HG02981 (cell line): ENCODE data around the gene TP53I11.

ENCODE experiments used
- ATAC-seq: cut with Tn5 transposase; IDR thresholded peaks from one replicate; pipeline ENCODE4 v1.9.1; 2021; ENCODE audit warnings: mild to moderate bottlenecking, moderate library complexity; ENCODE audit not compliant: unreplicated experiment

Gene TP53I11, protein sequence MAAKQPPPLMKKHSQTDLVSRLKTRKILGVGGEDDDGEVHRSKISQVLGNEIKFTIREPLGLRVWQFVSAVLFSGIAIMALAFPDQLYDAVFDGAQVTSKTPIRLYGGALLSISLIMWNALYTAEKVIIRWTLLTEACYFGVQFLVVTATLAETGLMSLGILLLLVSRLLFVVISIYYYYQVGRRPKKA

DNA sequence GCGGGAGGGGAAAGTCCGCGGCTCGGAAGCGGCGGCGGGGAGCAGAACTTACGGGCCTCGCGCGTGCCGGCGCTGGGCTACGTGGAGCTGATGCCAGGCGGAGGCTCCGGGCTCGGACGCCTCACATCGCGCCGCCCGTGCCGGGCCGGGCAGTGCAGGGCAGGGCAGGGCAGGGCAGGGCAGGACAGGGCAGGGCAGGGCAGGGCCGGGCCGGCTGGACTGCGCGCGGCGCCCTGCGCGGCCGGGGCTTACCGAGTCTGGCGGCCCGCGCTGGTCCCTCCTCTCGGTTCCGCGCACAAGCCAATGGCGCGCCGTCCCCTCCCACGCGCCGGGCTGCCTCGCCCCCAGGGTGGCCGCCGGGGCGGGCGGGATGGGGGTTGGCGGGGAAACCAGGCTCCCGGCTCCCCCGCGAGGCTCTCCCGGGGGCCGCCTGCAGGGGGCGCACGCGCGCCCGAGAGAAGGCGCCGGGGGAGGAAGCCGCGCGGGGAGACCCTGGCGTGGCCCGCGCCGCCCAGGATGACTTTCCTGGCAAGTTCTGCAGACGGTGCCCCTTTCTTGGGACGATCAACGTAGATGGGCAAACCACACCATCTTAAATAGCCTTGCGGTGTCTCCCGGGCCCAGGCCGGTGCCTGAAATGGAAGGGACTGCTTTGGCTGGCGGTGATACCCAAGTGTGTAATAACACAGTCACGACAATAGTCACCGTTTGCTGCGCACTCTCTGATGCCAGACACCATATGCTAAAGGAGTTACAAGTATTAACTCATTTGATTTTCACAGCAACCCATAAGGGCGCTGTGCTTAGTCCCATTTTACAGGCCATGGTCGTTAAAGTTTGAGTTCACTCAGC lies at the start of gene TP53I11:
TP53I11 (minus strand) TSS at position 259 of the 852 bp plus-strand sequence. CDS start 12,548 bp downstream, outside the sequence.
- no peak for ATAC-seq

- ATAC-seq: no peak
Observed at GRCh38 chr11:44999068-44999467, 48.4 kb upstream of the TP53I11 start.

DNA sequence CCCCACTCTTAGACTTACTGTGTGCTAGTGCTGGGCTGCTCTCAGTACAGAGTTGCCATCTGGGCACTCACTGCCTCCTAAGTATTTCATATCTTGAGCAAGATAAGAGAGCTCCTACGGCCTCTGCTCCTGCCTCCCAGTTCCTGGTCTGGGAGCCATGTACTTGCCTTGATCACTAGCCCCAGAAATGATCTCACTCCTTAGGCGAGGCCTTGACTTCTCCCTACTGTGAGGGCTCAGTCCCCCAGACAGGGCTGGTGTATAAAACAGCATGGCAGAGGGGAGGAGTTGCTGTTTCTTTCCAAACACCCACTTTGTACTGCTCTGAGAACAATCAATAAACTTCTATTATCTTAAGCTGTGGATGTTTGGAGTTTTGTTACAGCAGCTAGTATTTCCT lies 47.4 kb upstream of the TP53I11 start:
- ATAC-seq: no peak

GRCh38 chr11:44997566-44997965 lies 46.9 kb upstream of the TP53I11 start:
- ATAC-seq: no peak

DNA sequence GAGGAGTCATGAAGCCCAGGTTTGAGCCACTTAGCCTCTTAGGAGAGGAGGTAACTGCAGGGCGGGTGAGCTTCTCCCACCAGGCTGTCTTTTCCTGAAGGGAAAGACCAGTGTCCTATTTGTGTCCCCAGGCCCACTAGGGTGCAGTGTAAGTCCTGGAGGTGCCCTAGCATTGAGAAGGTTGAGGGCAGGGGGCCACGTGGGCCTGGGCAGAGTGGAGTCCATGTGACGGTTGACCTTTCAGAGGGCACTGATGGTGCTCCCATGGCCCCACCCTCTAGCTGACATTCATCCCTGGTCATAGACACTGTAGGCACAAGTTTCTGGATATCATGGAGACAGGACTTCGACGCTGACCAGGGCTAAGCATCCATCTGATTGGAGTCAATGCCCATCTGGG lies 44.1 kb upstream of the TP53I11 start:
- no peak for ATAC-seq

DNA sequence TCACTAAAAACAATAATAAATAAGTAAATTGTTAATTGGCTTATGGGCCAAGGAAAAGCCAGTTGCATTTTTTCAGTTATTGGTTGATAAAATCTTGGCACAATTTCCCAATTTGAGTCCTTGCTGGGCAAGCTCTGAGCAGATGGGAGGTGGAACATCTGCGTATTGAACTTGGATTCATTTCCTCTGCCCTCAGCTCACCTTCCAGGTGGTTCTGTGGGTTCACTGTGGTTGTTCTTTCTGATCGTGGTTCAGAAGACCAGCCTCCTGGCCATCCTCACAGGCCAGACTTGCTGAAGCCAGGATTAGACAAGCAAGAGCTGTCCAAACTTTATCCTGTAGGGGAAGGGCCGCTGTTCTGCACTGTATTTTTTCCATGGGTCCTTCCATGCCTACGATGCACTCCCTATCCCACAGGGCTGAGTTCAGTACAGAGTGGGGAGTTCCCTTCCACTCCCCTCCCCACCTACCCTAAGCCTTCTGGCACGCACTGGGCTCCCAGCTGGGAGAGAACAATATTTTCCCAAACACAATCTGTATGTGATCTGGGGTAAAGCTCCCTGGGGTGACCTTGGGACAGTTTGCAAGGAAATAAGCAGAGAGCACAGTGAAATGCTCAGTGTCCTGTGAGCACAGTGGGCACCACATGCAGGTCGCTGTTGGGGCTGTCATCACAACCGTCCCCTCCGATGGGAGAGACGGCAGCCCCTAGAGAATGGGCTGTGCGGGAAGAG lies 43.5 kb upstream of the TP53I11 start:
- no peak for ATAC-seq

- no peak for ATAC-seq
Observed at GRCh38 chr11:44992774-44993173, 42.1 kb upstream of the TP53I11 start.

DNA sequence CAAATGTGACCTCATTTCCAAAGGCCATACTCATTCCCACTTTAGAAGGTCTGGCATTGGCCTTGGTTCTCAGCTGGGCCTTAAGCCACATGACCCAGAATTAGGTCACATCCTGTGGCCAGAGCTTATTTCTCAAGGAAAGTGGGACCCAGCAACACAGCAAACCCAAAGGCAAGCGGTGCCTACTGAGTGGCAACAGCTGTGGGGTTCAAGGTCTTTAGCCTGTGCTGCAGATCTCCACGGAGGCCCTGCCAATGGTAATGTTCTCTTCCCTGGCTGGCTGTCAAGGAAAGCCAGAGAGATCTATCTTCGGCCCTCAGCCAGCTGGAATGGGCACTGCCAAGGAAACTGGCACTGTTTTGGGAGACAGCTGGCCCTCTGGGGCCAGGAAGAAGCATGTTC lies 41.5 kb upstream of the TP53I11 start:
- ATAC-seq: no peak

DNA sequence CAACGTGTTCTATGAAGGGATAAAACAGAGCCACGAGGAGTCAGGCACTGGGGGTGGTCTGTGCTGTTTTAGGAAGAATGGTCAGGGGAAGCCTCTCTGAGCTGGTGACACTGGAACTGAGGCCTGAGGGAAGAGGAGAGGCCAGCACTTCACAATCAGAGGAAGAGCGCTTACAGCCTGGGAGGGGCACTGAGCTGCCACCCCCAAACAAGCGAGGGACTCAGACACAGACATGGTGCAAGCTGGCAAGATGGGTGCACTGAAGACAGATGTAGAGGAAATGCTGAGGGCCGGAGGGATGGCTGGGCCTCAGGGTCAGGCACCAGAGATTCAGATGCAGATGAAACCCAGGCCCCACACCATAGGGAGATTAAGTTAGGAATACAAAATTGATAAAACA lies 40.0 kb upstream of the TP53I11 start:
- ATAC-seq: no peak

DNA sequence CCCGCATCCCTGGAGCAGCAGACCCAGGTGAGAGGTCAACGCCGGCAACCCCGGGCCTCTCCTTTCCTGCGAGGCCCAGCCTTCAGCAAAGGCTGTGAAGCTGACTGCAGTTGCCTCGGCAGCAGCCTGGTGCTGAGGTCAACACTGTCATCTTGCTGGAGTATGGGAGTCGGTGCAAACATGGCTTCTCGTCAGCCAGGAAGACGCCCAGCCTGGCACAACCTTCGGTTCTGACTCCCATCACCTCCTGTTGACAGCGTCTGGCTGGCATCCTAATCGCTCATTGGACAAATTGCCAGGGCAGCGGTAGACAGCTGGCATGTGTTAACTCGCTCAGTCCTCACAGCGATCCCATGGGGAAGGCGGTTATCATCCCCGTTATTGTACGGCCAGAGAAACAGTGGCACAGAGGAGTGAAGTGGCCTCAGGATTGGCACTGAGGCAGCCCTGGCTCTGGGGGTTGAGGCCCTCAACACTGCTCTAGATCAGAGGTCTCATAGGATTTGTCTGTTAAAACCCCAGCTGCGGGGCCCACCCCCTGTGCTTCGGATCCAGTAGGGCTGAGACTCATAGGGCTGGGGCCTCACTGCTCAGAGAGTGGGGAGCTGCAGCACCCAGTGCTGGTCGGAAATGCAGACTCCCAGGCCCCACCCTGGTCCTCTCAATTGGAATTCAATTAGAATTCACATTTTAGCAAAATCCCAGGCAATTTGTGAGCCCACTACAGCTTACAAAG lies 39.3 kb upstream of the TP53I11 start:
- no peak for ATAC-seq

DNA sequence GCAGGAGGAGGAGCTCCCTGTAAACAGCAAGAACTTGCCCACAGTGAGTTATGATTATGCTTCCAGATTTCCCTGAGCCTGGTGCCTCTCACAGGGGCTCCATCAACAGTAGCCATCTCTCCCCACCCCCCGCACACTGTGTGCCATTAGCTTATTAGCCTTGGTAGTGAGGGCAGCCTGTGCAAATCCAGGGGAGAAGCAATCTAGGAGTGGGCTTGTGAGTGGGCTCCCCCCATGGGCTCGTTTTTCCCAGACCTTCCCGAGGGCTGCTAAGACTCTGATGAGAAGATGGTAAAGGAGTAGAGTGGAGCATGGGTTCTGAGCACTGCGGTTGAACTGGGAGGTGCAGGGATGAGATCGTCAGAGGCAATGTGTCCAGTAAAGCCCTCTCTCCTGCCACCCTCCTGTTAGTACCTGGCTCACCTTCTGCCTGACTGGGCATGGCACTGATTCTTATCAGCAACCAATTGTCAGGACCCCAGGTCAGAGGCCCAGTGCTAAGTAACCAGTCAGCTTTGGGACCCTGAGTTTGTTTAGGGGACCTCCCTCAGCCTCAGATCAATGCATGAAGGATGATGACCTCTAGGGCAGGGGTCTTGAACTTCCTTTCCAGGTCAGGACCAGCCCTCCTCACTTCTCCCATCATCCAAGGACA lies 38.4 kb upstream of the TP53I11 start:
- ATAC-seq: no peak

GRCh38 chr11:44988111-44988510 lies 37.4 kb upstream of the TP53I11 start:
- no peak for ATAC-seq

DNA sequence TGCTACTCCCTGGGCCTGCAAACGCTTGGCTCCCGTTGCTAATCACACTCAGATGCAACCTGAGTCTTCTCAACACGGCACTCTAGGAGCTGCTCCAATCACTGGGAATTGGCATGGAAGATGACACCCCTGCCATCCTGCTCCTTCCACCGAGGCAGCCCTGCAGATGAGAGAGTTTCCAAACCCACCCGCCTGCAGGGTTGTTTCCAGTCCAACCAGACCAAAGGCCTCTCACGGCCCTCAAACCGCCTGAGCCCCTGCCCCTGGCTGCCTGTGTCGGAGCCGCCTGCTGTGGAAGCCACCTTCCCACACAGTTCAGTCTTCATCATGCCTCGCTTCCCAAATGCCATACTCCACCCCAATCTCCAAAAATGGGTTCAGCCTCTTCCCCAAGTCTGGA lies 36.8 kb upstream of the TP53I11 start:
- ATAC-seq: no peak

DNA sequence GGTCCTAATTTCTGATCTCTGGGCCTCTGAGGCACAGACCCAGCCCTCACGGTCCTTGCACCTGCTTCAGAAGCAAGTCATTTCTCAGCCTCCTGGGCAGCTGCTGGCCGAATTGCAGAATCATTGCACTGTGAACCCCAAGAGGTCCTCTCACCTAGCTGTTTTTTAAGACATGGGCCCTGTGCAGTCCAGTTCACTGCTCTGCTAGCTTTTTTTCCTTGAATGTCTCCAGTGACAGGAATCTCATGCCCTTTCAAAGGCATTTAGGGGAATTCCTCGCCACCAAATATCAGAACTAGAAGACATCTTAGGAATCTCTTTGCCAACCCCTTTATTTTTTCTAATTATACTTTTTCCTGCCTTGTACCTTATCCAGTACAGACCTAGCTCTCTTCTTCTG lies 35.6 kb upstream of the TP53I11 start:
- ATAC-seq: no peak

DNA sequence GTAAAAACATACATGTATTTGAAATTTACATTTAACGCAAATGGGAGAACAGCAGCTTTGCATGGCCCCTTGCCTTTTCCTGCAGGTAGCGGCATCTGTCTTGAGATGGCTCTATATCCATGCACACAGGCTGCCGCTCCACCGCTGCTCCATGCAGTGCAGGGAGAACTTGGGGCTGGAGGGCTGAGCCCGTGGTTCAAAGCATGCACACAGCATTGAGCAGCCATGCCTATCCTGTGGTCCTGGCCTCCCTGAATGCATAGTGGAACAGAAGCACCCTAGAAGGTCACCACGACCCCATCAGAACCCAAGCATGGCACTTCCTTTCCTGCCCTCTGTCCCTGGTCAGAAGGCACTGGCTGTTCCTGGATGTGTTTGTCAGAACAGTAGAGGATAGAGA lies 35.0 kb upstream of the TP53I11 start:
- ATAC-seq: no peak

- ATAC-seq: no peak
Observed at GRCh38 chr11:44983786-44984185, 33.1 kb upstream of the TP53I11 start.

GRCh38 chr11:44982496-44983062 lies 31.9 kb upstream of the TP53I11 start:
- ATAC-seq: no peak

DNA sequence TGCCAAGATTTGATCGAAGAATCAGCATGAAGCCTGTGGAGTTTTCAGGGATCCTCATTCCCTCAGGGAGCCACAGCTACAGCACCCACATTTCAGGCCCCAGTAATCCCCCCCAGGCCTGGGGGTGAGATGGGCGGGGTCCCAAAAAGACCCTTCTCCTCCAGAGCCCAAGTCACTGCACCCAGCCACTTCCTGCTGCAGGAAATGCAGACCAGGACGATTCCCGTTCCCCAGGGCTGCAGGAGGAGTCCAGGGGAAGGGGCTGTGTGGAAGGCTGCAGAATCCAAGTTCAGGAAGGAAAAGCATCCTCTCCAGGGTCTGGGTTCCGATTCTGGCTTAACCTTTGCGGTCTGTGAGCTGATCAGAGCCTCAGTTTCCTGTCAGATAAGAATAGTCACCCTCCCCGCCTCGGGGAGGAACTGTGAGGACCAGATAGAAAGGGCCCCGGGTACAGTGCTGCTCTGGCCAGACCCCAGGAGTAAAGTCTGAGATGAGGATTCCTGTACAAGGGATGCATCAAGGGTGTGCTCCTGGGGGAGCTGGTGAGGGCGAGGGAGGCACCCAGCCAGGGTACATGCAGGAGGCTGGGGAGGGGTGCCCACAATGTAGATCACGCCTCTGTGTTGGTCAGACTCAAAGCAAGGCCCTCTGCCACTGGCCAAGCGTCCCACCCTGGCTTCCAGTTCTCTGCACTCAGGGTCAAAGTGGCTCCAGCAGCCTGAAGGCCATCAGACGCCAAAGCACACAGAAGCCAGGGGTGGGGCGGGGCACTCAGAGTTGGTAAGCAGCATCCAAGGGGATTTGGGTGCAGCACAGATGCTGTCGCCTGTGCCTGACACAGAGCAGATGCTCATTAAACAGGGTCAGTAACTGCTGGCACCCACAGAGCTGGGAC lies 30.1 kb upstream of the TP53I11 start:
- ATAC-seq: no peak
